ENCODE measurements around the gene FOSB. TPM values are rescaled to one million over a fixed set of nuclear protein-coding genes. Genes with fewer than 3 reads are reported as not detected.
A peak's percentile ranks its signal among the peaks of the same experiment; 100 is the strongest.

FOSB gene
- polyA plus RNA-seq, 1 donor from 2014 or later = 2.1 TPM

DNA sequence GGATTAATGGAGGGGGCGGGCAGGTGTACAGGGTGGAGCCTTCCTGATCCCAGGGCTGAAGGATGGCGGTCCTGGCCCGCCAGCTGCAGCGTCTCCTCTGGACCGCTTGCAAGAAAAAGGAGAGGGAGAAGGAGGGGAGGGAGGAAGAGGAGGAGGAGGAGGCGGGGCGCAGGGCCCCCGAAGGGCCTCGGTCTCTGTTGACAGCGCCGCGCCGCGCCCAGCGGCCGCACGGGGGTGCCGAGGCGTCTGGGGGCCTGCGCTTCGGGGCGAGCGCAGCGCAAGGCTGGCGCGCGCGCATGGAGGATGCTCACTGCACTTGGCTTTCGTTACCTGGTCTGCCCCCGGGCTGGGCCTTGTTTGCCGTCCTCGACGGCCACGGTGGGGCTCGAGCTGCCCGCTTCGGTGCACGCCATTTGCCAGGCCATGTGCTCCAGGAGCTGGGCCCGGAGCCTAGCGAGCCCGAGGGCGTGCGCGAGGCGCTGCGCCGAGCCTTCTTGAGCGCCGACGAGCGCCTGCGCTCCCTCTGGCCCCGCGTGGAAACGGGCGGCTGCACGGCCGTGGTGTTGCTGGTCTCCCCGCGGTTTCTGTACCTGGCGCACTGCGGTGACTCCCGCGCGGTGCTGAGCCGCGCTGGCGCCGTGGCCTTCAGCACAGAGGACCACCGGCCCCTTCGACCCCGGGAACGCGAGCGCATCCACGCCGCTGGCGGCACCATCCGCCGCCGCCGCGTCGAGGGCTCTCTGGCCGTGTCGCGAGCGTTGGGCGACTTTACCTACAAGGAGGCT is 30.8 kb downstream of the FOSB start, which contains the start of gene PPM1N:
PPM1N (plus strand) TSS at position 33 of the 785 bp plus-strand sequence; CDS start at position 63, 30 bp downstream.
- Histone ChIP-seq H3K9me3 (ENCODE audit: low read length) (no peaks in the 10 kb centered on the region), H3K36me3 (ENCODE audit: insufficient read depth, low read length) (no peaks in the 10 kb centered on the region), H3F3A (ENCODE audit: insufficient read depth, low read length, poor library complexity, severe bottlenecking) (no peaks in the 10 kb centered on the region), H3K27ac (ENCODE audit: low read length) (no peak within 1 kb of the TSS), H3K9ac (ENCODE audit: low read length) (peak within 1 kb of the TSS; percentile 97), H3K9me2 (ENCODE audit: insufficient read depth, low read length) (no peaks in the 10 kb centered on the region), H3K4me3 (ENCODE audit: low read length) (peak within 1 kb of the TSS; percentile 99), H3K27me3 (ENCODE audit: insufficient read depth, low read depth, low read length) (peaks cover 49% of the 10 kb centered on the region), H3K79me2 (replicated peaks; ENCODE audit: insufficient read depth, low read length) (peaks cover 3% of the 10 kb centered on the region), H3K4me2 (ENCODE audit: low read length) (no peak within 1 kb of the TSS), H4K20me1 (ENCODE audit: insufficient read depth) (no peaks in the 10 kb centered on the region), H2AFZ (ENCODE audit: low read depth, low read length) (no peak within 1 kb of the TSS)
- TF ChIP-seq, protein P1, sequence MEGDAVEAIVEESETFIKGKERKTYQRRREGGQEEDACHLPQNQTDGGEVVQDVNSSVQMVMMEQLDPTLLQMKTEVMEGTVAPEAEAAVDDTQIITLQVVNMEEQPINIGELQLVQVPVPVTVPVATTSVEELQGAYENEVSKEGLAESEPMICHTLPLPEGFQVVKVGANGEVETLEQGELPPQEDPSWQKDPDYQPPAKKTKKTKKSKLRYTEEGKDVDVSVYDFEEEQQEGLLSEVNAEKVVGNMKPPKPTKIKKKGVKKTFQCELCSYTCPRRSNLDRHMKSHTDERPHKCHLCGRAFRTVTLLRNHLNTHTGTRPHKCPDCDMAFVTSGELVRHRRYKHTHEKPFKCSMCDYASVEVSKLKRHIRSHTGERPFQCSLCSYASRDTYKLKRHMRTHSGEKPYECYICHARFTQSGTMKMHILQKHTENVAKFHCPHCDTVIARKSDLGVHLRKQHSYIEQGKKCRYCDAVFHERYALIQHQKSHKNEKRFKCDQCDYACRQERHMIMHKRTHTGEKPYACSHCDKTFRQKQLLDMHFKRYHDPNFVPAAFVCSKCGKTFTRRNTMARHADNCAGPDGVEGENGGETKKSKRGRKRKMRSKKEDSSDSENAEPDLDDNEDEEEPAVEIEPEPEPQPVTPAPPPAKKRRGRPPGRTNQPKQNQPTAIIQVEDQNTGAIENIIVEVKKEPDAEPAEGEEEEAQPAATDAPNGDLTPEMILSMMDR (IDR thresholded peaks at IDR 0.05; ENCODE audit: poor library complexity, severe bottlenecking) = peak; percentile 36
- TF ChIP-seq RAD21 (conservative IDR thresholded peaks at IDR 0.05) (no peak), SMC3 (conservative IDR thresholded peaks at IDR 0.05; ENCODE audit: poor library complexity) (no peak), TAF1 (IDR thresholded peaks at IDR 0.05; ENCODE audit: low read depth) (no peak), EP300 (conservative IDR thresholded peaks at IDR 0.05; ENCODE audit: poor library complexity, severe bottlenecking) (no peak), MXI1 (conservative IDR thresholded peaks at IDR 0.05; ENCODE audit: poor library complexity, severe bottlenecking) (peak; percentile 19), EZH2 (IDR thresholded peaks at IDR 0.05; ENCODE audit: borderline replicate concordance, insufficient read depth, low read length, poor library complexity, severe bottlenecking) (no peak), POLR2AphosphoS5 (IDR thresholded peaks at IDR 0.05) (peak; percentile 9)
- TF ChIP-seq, protein P2, sequence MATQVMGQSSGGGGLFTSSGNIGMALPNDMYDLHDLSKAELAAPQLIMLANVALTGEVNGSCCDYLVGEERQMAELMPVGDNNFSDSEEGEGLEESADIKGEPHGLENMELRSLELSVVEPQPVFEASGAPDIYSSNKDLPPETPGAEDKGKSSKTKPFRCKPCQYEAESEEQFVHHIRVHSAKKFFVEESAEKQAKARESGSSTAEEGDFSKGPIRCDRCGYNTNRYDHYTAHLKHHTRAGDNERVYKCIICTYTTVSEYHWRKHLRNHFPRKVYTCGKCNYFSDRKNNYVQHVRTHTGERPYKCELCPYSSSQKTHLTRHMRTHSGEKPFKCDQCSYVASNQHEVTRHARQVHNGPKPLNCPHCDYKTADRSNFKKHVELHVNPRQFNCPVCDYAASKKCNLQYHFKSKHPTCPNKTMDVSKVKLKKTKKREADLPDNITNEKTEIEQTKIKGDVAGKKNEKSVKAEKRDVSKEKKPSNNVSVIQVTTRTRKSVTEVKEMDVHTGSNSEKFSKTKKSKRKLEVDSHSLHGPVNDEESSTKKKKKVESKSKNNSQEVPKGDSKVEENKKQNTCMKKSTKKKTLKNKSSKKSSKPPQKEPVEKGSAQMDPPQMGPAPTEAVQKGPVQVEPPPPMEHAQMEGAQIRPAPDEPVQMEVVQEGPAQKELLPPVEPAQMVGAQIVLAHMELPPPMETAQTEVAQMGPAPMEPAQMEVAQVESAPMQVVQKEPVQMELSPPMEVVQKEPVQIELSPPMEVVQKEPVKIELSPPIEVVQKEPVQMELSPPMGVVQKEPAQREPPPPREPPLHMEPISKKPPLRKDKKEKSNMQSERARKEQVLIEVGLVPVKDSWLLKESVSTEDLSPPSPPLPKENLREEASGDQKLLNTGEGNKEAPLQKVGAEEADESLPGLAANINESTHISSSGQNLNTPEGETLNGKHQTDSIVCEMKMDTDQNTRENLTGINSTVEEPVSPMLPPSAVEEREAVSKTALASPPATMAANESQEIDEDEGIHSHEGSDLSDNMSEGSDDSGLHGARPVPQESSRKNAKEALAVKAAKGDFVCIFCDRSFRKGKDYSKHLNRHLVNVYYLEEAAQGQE (IDR thresholded peaks at IDR 0.05; ENCODE audit: borderline replicate concordance) = no peak

DNA sequence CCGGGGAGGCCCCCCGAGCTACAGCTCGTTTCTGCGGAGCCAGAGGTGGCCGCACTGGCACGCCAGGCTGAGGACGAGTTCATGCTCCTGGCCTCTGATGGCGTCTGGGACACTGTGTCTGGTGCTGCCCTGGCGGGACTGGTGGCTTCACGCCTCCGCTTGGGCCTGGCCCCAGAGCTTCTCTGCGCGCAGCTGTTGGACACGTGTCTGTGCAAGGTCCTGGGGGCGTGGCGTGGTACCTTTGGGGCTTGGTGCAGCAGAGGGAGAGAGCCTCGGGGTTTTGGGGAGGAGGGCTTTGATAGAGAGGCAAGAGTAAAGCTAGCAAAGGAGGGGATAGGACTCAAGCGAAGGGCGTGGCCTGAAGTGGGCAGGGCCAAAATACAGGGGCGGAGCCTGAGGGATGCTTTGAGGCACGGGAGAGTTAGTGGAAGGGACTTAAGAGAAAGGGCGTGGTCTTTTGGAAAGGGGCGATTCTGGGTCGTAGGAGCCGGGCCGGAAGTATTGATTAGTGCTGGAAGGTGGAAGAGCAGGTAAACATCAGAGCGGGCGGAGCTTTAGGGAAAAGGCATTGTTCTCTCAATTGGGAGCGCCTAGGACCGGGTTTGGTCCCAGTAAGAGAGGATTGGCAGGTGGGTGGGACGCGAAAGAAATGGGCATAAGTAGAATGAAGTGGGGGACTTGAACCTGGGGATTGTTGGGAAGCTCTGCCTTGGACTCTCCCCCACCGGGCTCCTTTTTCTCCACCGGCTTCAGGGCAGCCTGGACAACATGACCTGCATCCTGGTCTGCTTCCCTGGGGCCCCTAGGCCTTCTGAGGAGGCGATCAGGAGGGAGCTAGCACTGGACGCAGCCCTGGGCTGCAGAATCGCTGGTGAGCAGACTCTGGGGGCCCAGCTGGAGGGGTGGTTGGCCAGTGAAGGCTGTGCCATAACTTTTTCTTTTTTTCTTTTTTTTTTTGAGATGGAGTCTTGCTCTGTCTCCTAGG is 31.7 kb downstream of the FOSB start:
- Histone ChIP-seq H4K20me1 (ENCODE audit: insufficient read depth) (no peaks in the 10 kb centered on the region), H3K27ac (ENCODE audit: low read length) (no peak overlapping the region), H3K4me3 (ENCODE audit: low read length) (peak overlapping the region; percentile 58), H3K9ac (ENCODE audit: low read length) (no peak overlapping the region), H3K36me3 (ENCODE audit: insufficient read depth, low read length) (no peaks in the 10 kb centered on the region), H3K27me3 (ENCODE audit: insufficient read depth, low read depth, low read length) (peaks cover 49% of the 10 kb centered on the region), H3K9me3 (ENCODE audit: low read length) (no peaks in the 10 kb centered on the region), H3K9me2 (ENCODE audit: insufficient read depth, low read length) (no peaks in the 10 kb centered on the region), H3F3A (ENCODE audit: insufficient read depth, low read length, poor library complexity, severe bottlenecking) (no peaks in the 10 kb centered on the region), H2AFZ (ENCODE audit: low read depth, low read length) (no peak overlapping the region), H3K4me2 (ENCODE audit: low read length) (no peak overlapping the region), H3K79me2 (replicated peaks; ENCODE audit: insufficient read depth, low read length) (peaks cover 3% of the 10 kb centered on the region)
- TF ChIP-seq SMC3 (conservative IDR thresholded peaks at IDR 0.05; ENCODE audit: poor library complexity) (no peak), TAF1 (IDR thresholded peaks at IDR 0.05; ENCODE audit: low read depth) (no peak), RAD21 (conservative IDR thresholded peaks at IDR 0.05) (no peak), EZH2 (IDR thresholded peaks at IDR 0.05; ENCODE audit: borderline replicate concordance, insufficient read depth, low read length, poor library complexity, severe bottlenecking) (no peak), POLR2AphosphoS5 (IDR thresholded peaks at IDR 0.05) (no peak), EP300 (conservative IDR thresholded peaks at IDR 0.05; ENCODE audit: poor library complexity, severe bottlenecking) (no peak), MXI1 (conservative IDR thresholded peaks at IDR 0.05; ENCODE audit: poor library complexity, severe bottlenecking) (no peak)
- TF ChIP-seq, protein P1 (IDR thresholded peaks at IDR 0.05; ENCODE audit: poor library complexity, severe bottlenecking) = no peak
- TF ChIP-seq, protein P2 (IDR thresholded peaks at IDR 0.05; ENCODE audit: borderline replicate concordance) = no peak
